GM19238 (cell line): Measurements from ENCODE around the gene TDRD1.

Experiments
- DNase-seq: peaks from one replicate; pipeline ENCODE4 v3.0.0; 2011; ENCODE audit warnings: low spot score; ENCODE audit not compliant: insufficient read length

Gene TDRD1

GRCh38 chr10:114175667-114176066 is 3.5 kb upstream of the TDRD1 start:
- DNase-seq = no peak

GRCh38 chr10:114176511-114176910 is 2.6 kb upstream of the TDRD1 start:
- DNase-seq = no peak

GRCh38 chr10:114179747-114180146 is 594 bp downstream of the TDRD1 start:
- DNase-seq = no peak

- no peak for DNase-seq
Measured at GRCh38 chr10:114180937-114181336, 1.8 kb downstream of the TDRD1 start.

- DNase-seq = no peak
Measured at GRCh38 chr10:114181971-114182370, 2.8 kb downstream of the TDRD1 start.

- no peak for DNase-seq
Measured at GRCh38 chr10:114183563-114183962, 4.4 kb downstream of the TDRD1 start.

GRCh38 chr10:114184276-114184675 is 5.1 kb downstream of the TDRD1 start:
- no peak for DNase-seq

- no peak for DNase-seq
Measured at GRCh38 chr10:114188001-114188400, 8.8 kb downstream of the TDRD1 start.

- DNase-seq = no peak
Measured at GRCh38 chr10:114188900-114189299, 9.7 kb downstream of the TDRD1 start.

GRCh38 chr10:114189700-114190099 is 10.5 kb downstream of the TDRD1 start:
- DNase-seq = no peak

GRCh38 chr10:114195079-114195478 is 15.9 kb downstream of the TDRD1 start:
- DNase-seq = no peak

- no peak for DNase-seq
Measured at GRCh38 chr10:114199239-114199638, 20.1 kb downstream of the TDRD1 start.

GRCh38 chr10:114202812-114203211 is 23.7 kb downstream of the TDRD1 start:
- DNase-seq = no peak

- no peak for DNase-seq
Measured at GRCh38 chr10:114206902-114207301, 27.7 kb downstream of the TDRD1 start.

GRCh38 chr10:114207349-114207748 is 28.2 kb downstream of the TDRD1 start:
- no peak for DNase-seq

GRCh38 chr10:114208351-114208750 is 29.2 kb downstream of the TDRD1 start:
- DNase-seq = no peak

- no peak for DNase-seq
Measured at GRCh38 chr10:114212153-114212552, 33.0 kb downstream of the TDRD1 start.

GRCh38 chr10:114215033-114215432 is 35.9 kb downstream of the TDRD1 start:
- DNase-seq = no peak

- no peak for DNase-seq
Measured at GRCh38 chr10:114220281-114220680, 41.1 kb downstream of the TDRD1 start.

GRCh38 chr10:114221235-114221634 is 42.1 kb downstream of the TDRD1 start:
- DNase-seq = no peak

GRCh38 chr10:114223066-114223465 is 43.9 kb downstream of the TDRD1 start:
- DNase-seq = no peak

GRCh38 chr10:114228156-114228555 is 49.0 kb downstream of the TDRD1 start:
- no peak for DNase-seq

- DNase-seq = no peak
Measured at GRCh38 chr10:114232561-114233176, 53.5 kb downstream of the TDRD1 start.

- no peak for DNase-seq
Measured at GRCh38 chr10:114233482-114233881, 54.3 kb downstream of the TDRD1 start.
